Activated CD4-positive, alpha-beta memory T cell treated with anti-CD3 and anti-CD28 coated beads for 36 hours (primary cell): Measurements from ENCODE around the gene MAML3. TPM values are rescaled to one million over a fixed set of nuclear protein-coding genes. Genes with fewer than 3 reads are reported as not detected.

Experiments
- CTCF ChIA-PET: fragments of 350-600 bp; sonication (Branson Sonifier 250); formaldehyde crosslinking; loops from one replicate; lab custom pipeline; 2021; ENCODE audit warnings: antibody characterized with exemption, inconsistent platforms; lab: Charles Lee
- POLR2A ChIA-PET: fragments of 350-600 bp; sonication (Branson Sonifier 250); formaldehyde crosslinking; loops from one replicate; lab custom pipeline; 2021; ENCODE audit warnings: antibody characterized with exemption; lab: Charles Lee
- DNase-seq: peaks from one replicate; pipeline ENCODE4 v3.0.0-alpha.2; 2020
- H3K27ac Mint-ChIP-seq: one replicate; pipeline ENCODE4 v1.8.0; 2021; ENCODE audit warnings: mixed read lengths
- H3K27me3 Mint-ChIP-seq: one replicate; pipeline ENCODE4 v1.8.0; 2021; ENCODE audit warnings: mixed read lengths
- H3K36me3 Mint-ChIP-seq: one replicate; pipeline ENCODE4 v1.8.0; 2021; ENCODE audit warnings: mixed read lengths
- H3K4me1 Mint-ChIP-seq: one replicate; pipeline ENCODE4 v1.8.0; 2021; ENCODE audit warnings: low read depth, mixed read lengths
- H3K4me3 Mint-ChIP-seq: one replicate; pipeline ENCODE4 v1.8.0; 2021; ENCODE audit warnings: mild to moderate bottlenecking, mixed read lengths
- H3K9me3 Mint-ChIP-seq: one replicate; pipeline ENCODE4 v1.8.0; 2021; ENCODE audit warnings: mixed read lengths
- intact Hi-C: fragments of 100-400 bp; cut with micrococcal nuclease; formaldehyde crosslinking; loops from one replicate; pipeline ENCODE4 v1.15.1; 2023
- total RNA-seq, 2 experiments: library from RNA; stranded (reverse); gene quantifications; one replicate each; pipeline ENCODE4 v1.2.3, GENCODE V29; 2021

The MAML3 gene
- total RNA-seq, 2 experiments from 2014 or later: 0.51 to 0.76 TPM

DNA sequence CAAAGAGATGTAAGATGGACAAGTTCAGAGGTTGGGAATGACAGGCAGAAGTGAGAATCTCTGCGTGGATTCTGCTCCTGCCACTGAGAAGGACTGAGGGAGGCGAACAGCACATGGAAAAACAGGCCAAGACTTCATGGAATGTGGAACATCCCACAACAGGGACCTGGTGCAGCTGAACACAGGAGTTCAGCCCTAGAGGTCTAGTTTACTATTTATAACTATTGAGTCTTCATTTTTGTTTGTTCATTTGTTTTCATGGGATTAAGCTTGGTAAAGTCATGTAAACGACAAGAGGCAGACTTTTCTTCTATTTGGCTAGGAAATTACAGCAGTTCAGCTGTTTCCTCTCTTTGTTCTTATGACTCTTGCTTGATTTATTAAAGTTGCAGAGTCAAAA, 234.5 kb downstream of the MAML3 start:
- Mint-ChIP-seq H3K36me3 (no peaks in the 10 kb centered on the region), H3K4me1 (no peaks in the 10 kb centered on the region), H3K27ac (no peak overlapping the region), H3K9me3 (no peaks in the 10 kb centered on the region), H3K4me3 (no peak overlapping the region), H3K27me3 (no peaks in the 10 kb centered on the region)
- POLR2A ChIA-PET: no interaction called here
- CTCF ChIA-PET: no interaction called here
- intact Hi-C loops: no loop called here
- no peak for DNase-seq

DNA sequence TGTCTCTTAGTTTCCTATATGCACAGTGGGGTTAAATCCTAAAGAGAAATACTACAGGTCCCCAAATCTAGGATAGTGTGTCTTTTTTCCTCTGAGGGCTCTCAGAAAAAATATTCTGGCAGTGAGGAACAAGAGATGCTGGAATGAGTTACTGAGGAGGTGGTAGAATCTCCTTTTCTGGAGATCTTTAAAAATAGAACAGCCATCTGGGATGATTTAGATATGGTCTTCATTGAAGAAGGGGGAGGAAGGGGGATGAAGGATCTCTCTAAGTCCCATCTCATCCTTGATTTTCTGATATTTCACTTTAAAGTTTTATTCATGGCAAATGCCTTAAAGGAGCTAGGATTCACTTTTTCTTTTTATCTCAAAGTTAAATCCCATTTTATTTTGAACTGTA, 235.0 kb downstream of the MAML3 start:
- POLR2A ChIA-PET: no interaction called here
- CTCF ChIA-PET: interaction anchor here (0.6 kb wide), 1 partner anchor 849 kb away, joined by 3 read pairs; no protein-coding TSS in a partner anchor
- H3K4me1 Mint-ChIP-seq: no peaks in the 10 kb centered on the region
- H3K9me3 Mint-ChIP-seq: no peaks in the 10 kb centered on the region
- no peaks in the 10 kb centered on the region for H3K36me3 Mint-ChIP-seq
- intact Hi-C loops: no loop called here
- H3K27me3 Mint-ChIP-seq: no peaks in the 10 kb centered on the region
- no peak overlapping the region for H3K4me3 Mint-ChIP-seq
- no peak for DNase-seq
- H3K27ac Mint-ChIP-seq: no peak overlapping the region

DNA sequence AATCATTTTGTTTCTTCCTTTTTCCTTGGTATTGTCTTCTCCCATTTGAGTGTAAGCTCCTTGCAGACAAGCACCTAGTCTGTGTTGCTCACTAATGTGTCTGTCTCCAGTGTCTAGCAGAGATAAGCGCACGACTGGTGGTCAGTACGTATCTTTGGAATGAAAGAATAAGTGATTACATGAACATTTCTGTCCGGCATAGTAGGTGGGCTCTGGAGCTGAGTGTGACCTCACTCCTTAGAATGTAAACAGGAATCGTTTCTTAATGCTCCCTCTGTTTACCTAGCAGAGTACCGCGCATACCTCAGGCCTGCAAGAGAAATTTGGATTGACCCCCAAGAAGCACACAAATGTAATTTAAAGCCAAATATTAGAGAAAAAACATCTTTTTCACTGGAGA, 235.4 kb downstream of the MAML3 start:
- intact Hi-C loops: no loop called here
- no peaks in the 10 kb centered on the region for H3K9me3 Mint-ChIP-seq
- H3K4me3 Mint-ChIP-seq: no peak overlapping the region
- CTCF ChIA-PET: interaction anchor here (0.6 kb wide), 1 partner anchor 849 kb away, joined by 3 read pairs; no protein-coding TSS in a partner anchor
- POLR2A ChIA-PET: no interaction called here
- H3K36me3 Mint-ChIP-seq: no peaks in the 10 kb centered on the region
- no peak overlapping the region for H3K27ac Mint-ChIP-seq
- no peaks in the 10 kb centered on the region for H3K4me1 Mint-ChIP-seq
- H3K27me3 Mint-ChIP-seq: no peaks in the 10 kb centered on the region
- DNase-seq: no peak

DNA sequence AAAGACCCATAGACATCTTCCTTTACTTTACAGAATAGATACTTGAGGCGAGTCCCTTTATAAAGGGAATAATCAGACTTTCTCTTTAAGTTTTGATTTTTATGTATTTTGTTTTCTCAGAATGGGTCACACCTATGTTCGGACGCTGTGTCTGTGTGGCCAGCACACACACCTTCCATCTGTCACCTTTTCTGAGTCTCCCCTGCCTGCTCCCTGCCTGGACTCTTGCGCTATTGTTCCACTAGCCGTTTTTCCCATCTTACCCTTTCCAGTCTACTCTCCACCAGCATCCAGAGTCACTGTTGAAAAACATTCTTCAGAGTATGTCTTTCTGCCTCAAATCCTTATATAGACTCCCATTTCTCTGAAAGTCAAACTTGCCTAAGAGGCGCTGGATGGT, 236.1 kb downstream of the MAML3 start:
- DNase-seq: no peak
- Mint-ChIP-seq H3K27ac (no peak overlapping the region), H3K36me3 (no peaks in the 10 kb centered on the region), H3K27me3 (no peaks in the 10 kb centered on the region), H3K4me1 (no peaks in the 10 kb centered on the region), H3K4me3 (no peak overlapping the region), H3K9me3 (no peaks in the 10 kb centered on the region)
- intact Hi-C loops: no loop called here
- POLR2A ChIA-PET: no interaction called here
- CTCF ChIA-PET: no interaction called here

DNA sequence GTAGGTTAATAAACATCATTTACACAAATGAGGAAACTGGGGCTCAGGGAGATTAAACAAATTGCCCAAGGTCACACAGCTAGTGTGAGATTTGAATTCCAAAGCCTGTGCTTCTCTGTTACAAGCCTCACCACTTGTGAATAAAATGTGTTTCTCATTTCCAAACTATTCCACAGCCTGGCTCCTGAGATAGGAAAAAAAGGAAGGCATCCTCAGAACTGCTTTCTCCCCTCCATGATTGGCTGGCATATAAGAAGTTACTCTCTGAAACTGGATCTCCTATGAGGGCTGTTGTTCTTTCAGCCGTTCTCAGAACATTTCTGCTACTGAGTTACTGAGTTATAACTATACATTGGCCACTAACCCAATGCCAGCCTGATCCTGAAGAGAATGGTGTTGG, 237.9 kb downstream of the MAML3 start:
- no peaks in the 10 kb centered on the region for H3K27me3 Mint-ChIP-seq
- no peaks in the 10 kb centered on the region for H3K36me3 Mint-ChIP-seq
- H3K9me3 Mint-ChIP-seq: no peaks in the 10 kb centered on the region
- H3K27ac Mint-ChIP-seq: no peak overlapping the region
- no peak for DNase-seq
- POLR2A ChIA-PET: no interaction called here
- CTCF ChIA-PET: no interaction called here
- intact Hi-C loops: no loop called here
- no peak overlapping the region for H3K4me3 Mint-ChIP-seq
- H3K4me1 Mint-ChIP-seq: no peaks in the 10 kb centered on the region

DNA sequence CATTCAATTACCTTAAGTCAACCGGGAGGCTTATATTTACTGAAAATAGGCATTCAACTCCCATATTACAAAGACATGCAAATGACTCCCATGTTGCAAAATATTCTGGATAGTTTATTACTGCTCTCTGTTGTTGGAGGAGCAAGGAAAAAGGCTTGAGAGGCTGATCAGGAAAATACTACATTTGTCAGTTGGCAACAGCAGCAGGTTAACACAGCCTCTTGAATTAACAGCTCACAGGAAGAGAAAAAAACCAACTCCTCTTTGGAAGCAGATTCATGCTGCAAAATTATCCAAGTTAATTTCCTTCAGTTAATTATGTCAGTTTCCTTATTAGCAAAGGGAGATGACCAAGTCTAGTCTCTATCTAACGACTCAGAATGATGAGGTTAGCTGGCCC, 238.9 kb downstream of the MAML3 start:
- no peak overlapping the region for H3K27ac Mint-ChIP-seq
- CTCF ChIA-PET: no interaction called here
- H3K27me3 Mint-ChIP-seq: no peaks in the 10 kb centered on the region
- POLR2A ChIA-PET: no interaction called here
- no peak overlapping the region for H3K4me3 Mint-ChIP-seq
- intact Hi-C loops: no loop called here
- DNase-seq: no peak
- H3K9me3 Mint-ChIP-seq: no peaks in the 10 kb centered on the region
- no peaks in the 10 kb centered on the region for H3K36me3 Mint-ChIP-seq
- no peaks in the 10 kb centered on the region for H3K4me1 Mint-ChIP-seq

DNA sequence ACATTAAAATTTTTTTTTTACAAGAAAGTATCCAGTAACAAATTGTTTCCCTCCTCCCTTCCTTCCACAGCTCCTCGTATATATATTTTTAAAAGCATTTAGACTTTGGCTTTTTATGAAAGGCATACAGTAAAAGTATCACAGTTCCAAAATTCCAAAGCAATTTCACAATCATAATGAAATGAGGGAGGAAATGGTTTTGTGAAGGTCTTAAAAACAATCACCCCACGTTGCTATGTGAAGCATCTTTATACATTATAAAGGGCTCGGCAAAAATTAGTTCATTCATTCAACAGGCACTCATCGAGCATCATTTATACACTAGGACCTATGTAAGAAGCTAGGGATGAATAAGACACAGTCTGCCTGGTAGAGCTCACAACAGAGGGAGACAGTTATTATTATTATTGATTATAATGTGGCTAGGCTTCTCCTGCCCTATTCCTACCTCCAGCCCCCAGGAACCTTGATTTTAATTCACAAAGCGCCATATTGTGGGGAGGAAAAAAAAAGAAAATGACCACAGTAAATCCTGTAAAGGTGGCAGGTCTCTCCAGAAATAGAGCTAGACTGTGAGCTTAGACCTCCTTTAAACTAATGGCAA, 239.9 kb downstream of the MAML3 start:
- H3K4me1 Mint-ChIP-seq: no peaks in the 10 kb centered on the region
- no peak overlapping the region for H3K4me3 Mint-ChIP-seq
- H3K27me3 Mint-ChIP-seq: no peaks in the 10 kb centered on the region
- no peaks in the 10 kb centered on the region for H3K9me3 Mint-ChIP-seq
- no peak overlapping the region for H3K27ac Mint-ChIP-seq
- no peaks in the 10 kb centered on the region for H3K36me3 Mint-ChIP-seq
- intact Hi-C loops: no loop called here
- ChIA-PET CTCF (no interaction called here), POLR2A (no interaction called here)
- no peak for DNase-seq

DNA sequence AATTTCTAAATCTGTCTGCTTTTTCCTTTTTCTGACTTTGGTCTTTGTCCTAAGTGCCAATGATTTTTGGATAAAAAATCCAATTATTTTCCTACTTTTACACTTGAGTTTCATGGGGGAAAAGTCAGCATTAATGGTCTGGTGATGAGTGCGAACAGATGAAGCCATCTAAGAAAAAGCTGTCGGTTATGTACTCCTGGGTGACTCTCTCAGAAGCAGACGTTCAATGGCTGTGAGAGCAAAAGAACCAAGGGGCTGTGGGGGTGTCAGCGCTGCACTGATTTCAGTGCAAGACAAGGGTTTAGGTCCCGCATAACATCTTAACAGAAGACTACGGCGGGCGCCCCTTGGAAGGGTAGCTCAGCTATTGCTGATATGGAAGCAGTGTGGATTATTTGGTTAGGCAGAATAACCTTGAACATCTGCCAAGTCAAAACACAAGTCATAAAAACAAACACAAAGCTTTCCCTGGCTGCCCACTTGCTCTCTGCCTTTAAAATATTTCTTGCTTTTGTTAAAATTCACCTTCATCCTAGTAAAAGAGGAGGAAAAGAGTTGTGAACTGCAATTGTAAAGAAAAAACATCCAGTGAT, 240.5 kb downstream of the MAML3 start:
- Mint-ChIP-seq H3K4me1 (no peaks in the 10 kb centered on the region), H3K27me3 (no peaks in the 10 kb centered on the region), H3K27ac (no peak overlapping the region), H3K36me3 (no peaks in the 10 kb centered on the region), H3K9me3 (no peaks in the 10 kb centered on the region), H3K4me3 (no peak overlapping the region)
- no peak for DNase-seq
- intact Hi-C loops: no loop called here
- ChIA-PET POLR2A (no interaction called here), CTCF (no interaction called here)

DNA sequence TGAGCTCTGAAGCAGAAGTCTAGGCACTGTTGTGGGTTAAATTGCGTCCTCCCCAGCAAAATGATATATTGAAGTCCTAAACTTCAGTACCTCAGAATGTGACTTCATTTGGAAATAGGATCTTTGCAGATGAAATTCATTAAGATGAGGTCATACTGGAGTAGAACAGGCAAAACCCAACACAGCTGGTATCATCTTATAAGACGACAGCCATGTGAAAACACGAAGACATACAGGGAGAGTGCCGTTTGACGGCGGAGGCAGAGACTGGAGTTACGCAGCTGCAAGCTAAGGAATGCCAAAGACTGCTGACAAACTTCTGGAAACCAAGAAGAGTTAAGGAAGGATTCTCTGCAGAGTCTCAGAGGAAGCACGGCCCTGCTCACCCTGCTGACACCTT, 241.5 kb downstream of the MAML3 start:
- ChIA-PET POLR2A (no interaction called here), CTCF (no interaction called here)
- Mint-ChIP-seq H3K9me3 (no peaks in the 10 kb centered on the region), H3K4me1 (no peaks in the 10 kb centered on the region), H3K27me3 (no peaks in the 10 kb centered on the region), H3K4me3 (no peak overlapping the region), H3K36me3 (no peaks in the 10 kb centered on the region), H3K27ac (no peak overlapping the region)
- intact Hi-C loops: no loop called here
- DNase-seq: no peak

DNA sequence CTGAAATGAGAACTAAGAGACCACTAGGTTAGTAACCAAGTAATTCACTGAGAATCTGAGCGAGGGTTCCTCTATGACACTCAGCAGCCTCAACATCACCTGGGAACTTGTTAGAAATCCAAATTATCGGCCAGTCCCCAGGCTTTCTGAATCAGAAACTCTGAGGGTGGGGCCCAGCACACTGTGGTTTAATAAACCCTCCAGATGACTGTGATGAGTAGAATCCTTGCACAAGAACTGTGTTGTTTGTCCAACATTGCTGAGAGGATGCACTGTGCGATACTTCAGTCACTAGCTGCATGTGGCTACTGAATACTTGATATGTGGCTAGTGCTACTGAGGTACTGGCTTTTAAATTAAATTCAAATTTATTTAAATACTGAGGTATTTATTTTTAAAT, 243.9 kb downstream of the MAML3 start:
- ChIA-PET POLR2A (no interaction called here), CTCF (no interaction called here)
- Mint-ChIP-seq H3K27me3 (no peaks in the 10 kb centered on the region), H3K4me1 (no peaks in the 10 kb centered on the region), H3K36me3 (peaks cover 3% of the 10 kb centered on the region), H3K27ac (no peak overlapping the region), H3K9me3 (peaks cover 5% of the 10 kb centered on the region), H3K4me3 (no peak overlapping the region)
- DNase-seq: no peak
- intact Hi-C loops: no loop called here

DNA sequence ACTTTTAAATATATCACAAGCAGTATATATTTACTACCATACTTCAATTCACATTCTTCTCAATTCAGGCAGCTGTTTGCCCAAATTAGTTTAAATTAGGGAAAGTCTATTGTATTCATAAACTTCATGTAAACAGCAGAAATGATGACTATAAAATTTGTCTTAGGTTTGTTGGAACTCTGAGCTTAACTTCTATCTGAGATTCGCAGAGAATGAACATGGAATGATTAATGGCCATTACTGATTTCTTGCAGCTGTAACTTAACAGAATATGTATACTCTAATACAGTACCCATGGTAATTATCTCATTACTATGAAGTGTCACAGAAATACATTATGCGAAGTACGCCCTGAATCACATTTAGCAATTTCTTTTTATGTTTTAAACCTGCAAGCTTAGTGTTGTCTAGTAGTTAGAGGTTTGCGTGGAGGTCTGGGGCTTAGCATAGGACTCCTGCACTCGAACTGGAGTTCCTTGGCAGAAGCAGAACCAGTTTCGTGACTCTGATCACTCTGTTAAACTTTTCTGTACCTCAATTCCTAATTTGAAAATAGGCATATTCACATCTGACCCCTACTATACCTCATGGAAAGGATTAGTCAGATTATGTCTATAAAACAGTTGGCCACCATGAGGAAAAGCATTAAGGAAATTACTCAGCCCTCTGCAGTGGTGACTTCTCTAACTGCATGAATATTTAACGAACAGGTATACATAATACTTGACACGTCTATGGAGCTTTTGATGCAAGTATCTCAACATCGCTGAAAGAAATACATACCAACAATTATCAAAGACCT, 245.1 kb downstream of the MAML3 start:
- ChIA-PET CTCF (no interaction called here), POLR2A (interaction anchor here (0.7 kb wide), 1 partner anchor 20 kb away, joined by 3 read pairs; no protein-coding TSS in a partner anchor)
- Mint-ChIP-seq H3K4me3 (no peak overlapping the region), H3K4me1 (no peaks in the 10 kb centered on the region), H3K27ac (no peak overlapping the region), H3K36me3 (peaks cover 3% of the 10 kb centered on the region), H3K27me3 (no peaks in the 10 kb centered on the region), H3K9me3 (peaks cover 7% of the 10 kb centered on the region)
- intact Hi-C loops: no loop called here
- no peak for DNase-seq

DNA sequence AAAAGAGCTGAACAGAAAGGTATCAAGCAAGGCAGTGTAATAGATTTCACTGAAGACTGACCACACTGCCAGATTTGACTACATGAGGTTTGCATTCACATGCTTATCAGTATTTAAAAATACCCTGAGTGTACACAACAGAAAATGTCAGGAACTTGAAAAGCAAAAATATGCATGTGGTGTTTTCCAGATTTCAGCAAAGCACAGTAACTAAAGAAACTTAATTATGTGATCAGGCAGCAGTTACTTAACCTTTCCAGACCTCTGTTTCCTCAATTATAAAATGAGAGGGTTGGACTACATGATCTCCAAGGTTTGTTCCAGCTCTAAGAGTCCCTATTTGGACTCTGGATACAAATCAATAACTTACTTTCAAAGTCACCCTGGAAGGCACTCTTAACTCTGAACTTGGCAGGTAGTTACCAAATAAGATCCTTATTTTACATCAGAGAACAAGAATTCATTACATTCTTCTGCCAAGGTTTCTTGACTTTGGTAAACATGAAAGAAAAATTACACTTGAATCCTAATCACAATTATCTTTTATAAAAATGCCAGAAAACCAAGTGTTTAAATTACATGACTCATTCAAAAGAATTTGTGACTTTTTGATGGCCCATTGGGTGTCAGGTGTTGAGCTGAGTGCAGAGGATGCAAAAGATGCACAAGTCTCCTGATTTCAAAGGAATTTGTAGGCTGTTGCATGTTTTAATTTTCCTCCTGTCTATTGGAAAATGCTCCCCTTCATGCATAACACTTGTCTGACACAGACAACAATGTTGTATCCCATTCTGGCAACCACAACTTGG, 246.8 kb downstream of the MAML3 start:
- DNase-seq: no peak
- ChIA-PET CTCF (no interaction called here), POLR2A (interaction anchor here (0.7 kb wide), 1 partner anchor 40 kb away, joined by 5 read pairs; no protein-coding TSS in a partner anchor)
- no peaks in the 10 kb centered on the region for H3K27me3 Mint-ChIP-seq
- no peak overlapping the region for H3K4me3 Mint-ChIP-seq
- intact Hi-C loops: no loop called here
- no peak overlapping the region for H3K27ac Mint-ChIP-seq
- peaks cover 7% of the 10 kb centered on the region for H3K9me3 Mint-ChIP-seq
- H3K4me1 Mint-ChIP-seq: no peaks in the 10 kb centered on the region
- H3K36me3 Mint-ChIP-seq: peaks cover 3% of the 10 kb centered on the region
